ENCODE results near the gene MZF1. TPM values are rescaled to one million over a fixed set of nuclear protein-coding genes. Genes with fewer than 3 reads are reported as not detected.

MZF1 gene
- total RNA-seq, 3 donors from 2014 or later = 30.4 to 43.3 (median 36.1) TPM

DNA sequence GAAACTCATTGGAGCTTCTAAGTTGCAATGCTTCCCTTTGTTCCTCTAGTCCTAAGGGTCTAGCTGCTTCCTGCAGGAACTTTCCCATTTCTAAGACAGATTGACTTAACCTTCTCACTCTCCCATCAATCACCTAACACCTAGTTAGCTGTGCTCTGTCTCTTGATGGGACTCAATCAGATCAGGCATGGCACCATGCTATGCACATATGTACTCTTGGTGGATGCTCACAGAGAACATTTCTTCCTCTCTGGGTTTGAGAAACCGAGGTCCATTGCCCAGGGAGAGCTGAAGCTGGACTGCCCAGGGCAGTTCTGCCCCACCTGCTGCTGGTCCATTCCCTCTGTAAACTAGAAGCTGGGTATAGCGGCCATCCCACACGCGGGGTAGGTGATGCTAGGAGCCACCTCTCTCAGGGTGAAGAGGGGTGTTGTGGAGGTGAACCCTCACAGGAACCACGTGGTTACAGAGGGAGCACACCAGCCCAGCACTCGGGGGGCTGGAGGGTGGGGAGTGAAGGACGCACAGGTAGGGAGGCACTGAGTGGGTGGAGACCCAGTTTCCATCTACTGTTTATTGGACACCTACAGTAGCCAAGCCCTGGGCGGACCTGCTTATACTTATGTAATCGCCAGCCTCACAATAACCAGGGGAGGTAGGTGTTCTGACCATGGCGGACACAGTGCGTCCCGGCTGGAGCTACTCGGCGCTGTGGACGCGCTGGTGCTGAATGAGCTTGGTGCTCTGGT is 11.6 kb downstream of the MZF1 start:
- peaks cover 37% of the 10 kb centered on the region for H3K4me1 ChIP-seq (ENCODE audit: low read depth)
- TF ChIP-seq, protein P1, sequence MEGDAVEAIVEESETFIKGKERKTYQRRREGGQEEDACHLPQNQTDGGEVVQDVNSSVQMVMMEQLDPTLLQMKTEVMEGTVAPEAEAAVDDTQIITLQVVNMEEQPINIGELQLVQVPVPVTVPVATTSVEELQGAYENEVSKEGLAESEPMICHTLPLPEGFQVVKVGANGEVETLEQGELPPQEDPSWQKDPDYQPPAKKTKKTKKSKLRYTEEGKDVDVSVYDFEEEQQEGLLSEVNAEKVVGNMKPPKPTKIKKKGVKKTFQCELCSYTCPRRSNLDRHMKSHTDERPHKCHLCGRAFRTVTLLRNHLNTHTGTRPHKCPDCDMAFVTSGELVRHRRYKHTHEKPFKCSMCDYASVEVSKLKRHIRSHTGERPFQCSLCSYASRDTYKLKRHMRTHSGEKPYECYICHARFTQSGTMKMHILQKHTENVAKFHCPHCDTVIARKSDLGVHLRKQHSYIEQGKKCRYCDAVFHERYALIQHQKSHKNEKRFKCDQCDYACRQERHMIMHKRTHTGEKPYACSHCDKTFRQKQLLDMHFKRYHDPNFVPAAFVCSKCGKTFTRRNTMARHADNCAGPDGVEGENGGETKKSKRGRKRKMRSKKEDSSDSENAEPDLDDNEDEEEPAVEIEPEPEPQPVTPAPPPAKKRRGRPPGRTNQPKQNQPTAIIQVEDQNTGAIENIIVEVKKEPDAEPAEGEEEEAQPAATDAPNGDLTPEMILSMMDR (IDR thresholded peaks at IDR 0.05) = no peak
- ATAC-seq = no peak
- H3K9me3 ChIP-seq = no peaks in the 10 kb centered on the region
- peak in 1 of 3 donors; percentile 34 for DNase-seq
- intact Hi-C loops (cut with DNase I, micrococcal nuclease) = no loop called here
- H3K4me3 ChIP-seq = no peak overlapping the region
- peaks cover 3% of the 10 kb centered on the region for H3K36me3 ChIP-seq (ENCODE audit: low read depth)

DNA sequence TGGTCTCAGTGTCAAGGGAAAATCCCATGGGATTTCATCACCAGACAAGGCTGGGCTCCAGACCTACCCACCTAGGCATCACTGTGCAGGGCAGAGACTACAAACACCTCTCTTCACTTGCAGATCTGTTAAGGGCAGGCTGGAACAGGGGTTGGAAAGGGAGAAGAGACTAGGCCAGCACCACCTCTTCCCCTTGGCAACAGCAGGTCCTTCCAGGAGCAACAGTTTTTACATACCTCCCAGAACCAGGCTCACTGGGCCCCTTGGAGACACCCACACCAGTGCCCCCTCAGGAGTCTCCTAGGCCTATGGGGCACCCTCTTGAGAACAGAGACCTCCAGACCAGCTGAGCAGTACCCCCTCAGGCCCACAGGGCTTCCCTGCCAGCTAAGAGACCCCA is 12.2 kb downstream of the MZF1 start:
- no peak for ATAC-seq
- H3K4me1 ChIP-seq (ENCODE audit: low read depth) = peaks cover 37% of the 10 kb centered on the region

DNA sequence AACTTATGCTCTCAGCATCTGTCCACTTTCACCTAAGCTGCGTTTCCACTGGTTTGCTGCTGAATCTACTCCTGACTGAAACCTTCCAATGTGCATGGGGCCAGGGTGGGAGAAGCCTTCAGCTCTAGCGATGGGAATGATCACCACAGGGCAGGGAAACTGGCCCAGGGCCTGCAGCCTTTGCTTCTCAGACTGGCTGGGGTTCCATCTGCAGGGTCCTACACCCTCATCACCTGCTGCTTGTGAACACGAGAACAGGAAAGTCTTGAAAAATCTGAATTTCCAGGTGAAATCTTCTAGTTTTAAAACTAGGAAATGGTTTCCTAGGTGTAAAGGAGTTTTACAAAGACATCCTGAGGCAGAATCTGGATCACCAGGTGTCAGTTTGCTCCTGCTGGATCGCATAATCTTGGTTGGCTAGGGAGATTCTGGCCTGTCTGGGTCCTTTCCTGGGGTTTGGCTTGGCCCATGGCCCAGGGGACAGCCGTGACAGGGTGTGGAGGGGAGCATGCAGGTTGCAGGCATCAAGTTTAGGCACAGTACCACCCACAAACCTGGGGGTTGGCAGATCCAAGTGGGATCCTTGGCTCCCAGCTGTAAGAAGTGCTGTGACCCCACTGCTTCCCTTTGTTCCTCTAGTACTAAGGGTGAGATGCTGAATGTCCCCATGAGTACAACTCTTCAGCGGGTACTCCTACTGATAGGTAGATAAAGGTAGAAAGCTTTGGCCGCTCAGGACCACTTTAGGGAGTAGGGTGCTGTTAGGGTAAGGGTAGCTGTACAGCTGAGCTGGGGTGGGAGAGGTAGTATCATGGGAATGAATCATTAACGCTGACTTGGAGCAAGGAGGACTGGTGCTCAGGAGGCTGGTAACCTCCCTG is 12.9 kb downstream of the MZF1 start:
- Histone ChIP-seq H3K4me3 (no peak overlapping the region), H3K4me1 (ENCODE audit: low read depth) (peaks cover 42% of the 10 kb centered on the region), H3K9me3 (no peaks in the 10 kb centered on the region), H3K36me3 (ENCODE audit: low read depth) (peaks cover 3% of the 10 kb centered on the region)
- TF ChIP-seq, protein P1 (IDR thresholded peaks at IDR 0.05) = no peak
- intact Hi-C loops (cut with DNase I, micrococcal nuclease) = no loop called here
- ATAC-seq = no peak
- DNase-seq = peak in 1 of 3 donors; percentile 53

More for the DNA sequence above, 12.2 kb downstream of the MZF1 start:
- intact Hi-C loops (cut with DNase I, micrococcal nuclease) = no loop called here
- TF ChIP-seq, protein P1 (IDR thresholded peaks at IDR 0.05) = no peak
- Histone ChIP-seq H3K9me3 (no peaks in the 10 kb centered on the region), H3K4me3 (no peak overlapping the region), H3K36me3 (ENCODE audit: low read depth) (peaks cover 3% of the 10 kb centered on the region)
- DNase-seq = peak in 1 of 3 donors; percentile 34

DNA sequence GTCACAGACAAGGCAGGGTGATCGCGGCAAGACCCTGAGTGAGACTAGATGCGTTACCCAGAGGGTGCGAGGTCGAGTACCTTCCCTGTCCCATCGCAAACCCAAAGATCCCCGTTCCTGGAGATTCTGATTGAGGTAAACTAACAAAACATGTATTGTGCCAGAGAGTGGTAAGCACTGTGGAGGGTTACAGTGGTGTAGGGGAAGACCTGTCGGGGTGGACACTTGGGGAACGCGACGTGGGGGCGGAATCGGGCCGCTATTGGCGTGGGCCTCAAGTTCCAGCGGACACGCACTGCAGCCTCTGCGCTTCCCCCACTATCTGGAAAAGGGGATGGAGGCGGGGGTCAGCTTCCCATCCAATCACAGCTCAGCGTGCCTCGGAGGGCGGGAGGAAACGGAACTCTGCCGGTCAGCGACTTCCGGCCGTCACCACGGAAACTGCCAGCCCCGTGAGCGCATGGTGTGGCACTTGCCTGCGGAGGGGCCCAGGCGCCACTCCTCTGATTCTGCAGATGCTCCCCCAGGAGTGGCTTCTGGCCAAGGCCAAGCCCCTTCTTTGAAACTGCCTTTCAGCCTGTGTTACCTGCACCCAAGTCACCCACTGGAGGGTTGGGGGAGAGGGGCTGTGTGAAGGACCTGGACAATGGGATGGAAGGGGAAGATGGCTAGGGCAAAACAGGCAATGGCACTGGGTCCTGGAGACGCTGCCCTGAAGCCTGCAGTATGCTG is 13.7 kb downstream of the MZF1 start:
- ATAC-seq = peak; percentile 62
- H3K4me1 ChIP-seq (ENCODE audit: low read depth) = peaks cover 43% of the 10 kb centered on the region
- TF ChIP-seq, protein P1 (IDR thresholded peaks at IDR 0.05) = no peak
- no peaks in the 10 kb centered on the region for H3K9me3 ChIP-seq
- H3K4me3 ChIP-seq = peak overlapping the region; percentile 57
- H3K36me3 ChIP-seq (ENCODE audit: low read depth) = peaks cover 8% of the 10 kb centered on the region
- intact Hi-C loops (cut with DNase I, micrococcal nuclease) = no loop called here
- DNase-seq = peak; percentile 89 to 95 (median 91)

DNA sequence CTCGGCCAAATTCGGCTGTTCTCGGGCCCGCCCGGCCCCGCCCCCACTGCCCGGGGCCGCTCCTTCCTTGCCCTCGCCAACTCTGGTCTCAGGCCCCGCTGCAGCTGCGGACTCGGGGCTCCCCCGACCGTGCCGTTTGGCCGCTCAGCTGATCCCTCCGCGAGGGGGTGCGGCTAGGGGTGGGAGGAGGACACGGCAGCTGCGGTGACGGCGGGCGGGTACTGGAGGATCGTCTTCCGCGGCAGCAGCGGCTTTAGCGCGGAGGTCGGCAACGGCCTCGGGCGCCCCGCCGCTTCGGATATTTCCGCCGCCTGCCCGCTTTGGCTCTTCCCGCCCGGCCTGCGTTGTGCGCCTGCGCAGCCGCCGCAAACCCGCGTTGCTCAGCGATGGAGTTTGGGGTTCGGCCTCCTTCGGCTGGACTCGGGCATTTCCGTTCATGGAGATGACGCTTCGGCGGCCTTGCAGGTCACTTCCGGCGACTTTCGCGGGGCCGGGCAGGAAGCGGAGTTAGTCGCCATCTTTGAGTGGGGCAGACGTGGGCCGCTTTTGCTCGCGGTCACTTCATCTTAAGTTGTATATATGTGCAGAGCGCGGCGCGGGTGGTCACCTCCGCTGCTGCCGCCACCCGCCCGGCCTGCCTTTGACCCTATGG is 14.4 kb downstream of the MZF1 start:
- H3K4me3 ChIP-seq = peak overlapping the region; percentile 57
- H3K9me3 ChIP-seq = no peaks in the 10 kb centered on the region
- intact Hi-C loops (cut with DNase I, micrococcal nuclease) = no loop called here
- ATAC-seq (peak; percentile 80), DNase-seq (peak; percentile 99 to 100 (median 99))
- TF ChIP-seq, protein P1 (IDR thresholded peaks at IDR 0.05) = no peak
- H3K4me1 ChIP-seq (ENCODE audit: low read depth) = peaks cover 49% of the 10 kb centered on the region
- peaks cover 8% of the 10 kb centered on the region for H3K36me3 ChIP-seq (ENCODE audit: low read depth)
